Measurements from ENCODE around the gene MCCC2. TPM values are rescaled to one million over a fixed set of nuclear protein-coding genes. Genes with fewer than 3 reads are reported as not detected.

MCCC2 gene
- total and polyA plus RNA-seq, 4 donors = 28.0 to 82.4 (median 61.8) TPM

- no peak for DNase-seq (ENCODE audit: low spot score)
These were observed 34.6 kb downstream of the MCCC2 start for GRCh38 chr5:71621741-71622140.

GRCh38 chr5:71623221-71623794 is 36.2 kb downstream of the MCCC2 start:
- peaks cover 0 to 32% (median 23%) of the 10 kb centered on the region in 4 donors for H3K36me3 ChIP-seq (ENCODE audit: control insufficient read depth in 4 of 4, insufficient read depth in 3 of 4, low read depth in 1 of 4, low read length in 3 of 4)
- H3K27ac ChIP-seq (ENCODE audit: low read depth in 1 of 2, low read length in 2 of 2) = no peak overlapping the region
- H3K9me3 ChIP-seq (ENCODE audit: control insufficient read depth in 4 of 4, low read length in 3 of 4) = no peaks in the 10 kb centered on the region
- no peaks in the 10 kb centered on the region for H3K27me3 ChIP-seq (ENCODE audit: control insufficient read depth in 4 of 4, insufficient read depth in 4 of 4, low read length in 3 of 4)
- no peak overlapping the region for H3K4me3 ChIP-seq (ENCODE audit: low read depth in 1 of 3, low read length in 3 of 3)
- WGBS = 96% methylated on average over 10 of the region's 10 CpGs
- no peak for DNase-seq (ENCODE audit: low spot score)
- no peaks in the 10 kb centered on the region for H3K4me1 ChIP-seq (ENCODE audit: control insufficient read depth in 4 of 4, insufficient read depth in 4 of 4, low read length in 3 of 4)
- H3K9ac ChIP-seq (ENCODE audit: low read depth in 1 of 2, low read length in 2 of 2) = no peak overlapping the region
- TF ChIP-seq FOXA2 (IDR thresholded peaks at IDR 0.05) (no peak), CTCF (IDR thresholded peaks at IDR 0.05; ENCODE audit: low read depth, low read length, missing input control) (no peak), YY1 (IDR thresholded peaks at IDR 0.05) (no peak), ZBTB33 (IDR thresholded peaks at IDR 0.05) (no peak), GABPA (IDR thresholded peaks at IDR 0.05 in 1 of 2, conservative IDR thresholded peaks at IDR 0.05 in 1 of 2) (no peak), JUND (IDR thresholded peaks at IDR 0.05) (no peak), RXRA (IDR thresholded peaks at IDR 0.05) (no peak), MAX (IDR thresholded peaks at IDR 0.05) (no peak)

More at GRCh38 chr5:71621741-71622140, 34.6 kb downstream of the MCCC2 start:
- H3K4me1 ChIP-seq (ENCODE audit: control insufficient read depth in 4 of 4, insufficient read depth in 4 of 4, low read length in 3 of 4) = no peaks in the 10 kb centered on the region
- peaks cover 0 to 38% (median 22%) of the 10 kb centered on the region in 4 donors for H3K36me3 ChIP-seq (ENCODE audit: control insufficient read depth in 4 of 4, insufficient read depth in 3 of 4, low read depth in 1 of 4, low read length in 3 of 4)
- no peaks in the 10 kb centered on the region for H3K9me3 ChIP-seq (ENCODE audit: control insufficient read depth in 4 of 4, low read length in 3 of 4)
- no peak overlapping the region for H3K27ac ChIP-seq (ENCODE audit: low read depth in 1 of 2, low read length in 2 of 2)
- H3K27me3 ChIP-seq (ENCODE audit: control insufficient read depth in 4 of 4, insufficient read depth in 4 of 4, low read length in 3 of 4) = no peaks in the 10 kb centered on the region
- WGBS = 98% methylated on average over 2 of the region's 2 CpGs
- H3K9ac ChIP-seq (ENCODE audit: low read depth in 1 of 2, low read length in 2 of 2) = no peak overlapping the region
- TF ChIP-seq RXRA (IDR thresholded peaks at IDR 0.05) (no peak), REST (IDR thresholded peaks at IDR 0.05) (no peak), TAF1 (conservative IDR thresholded peaks at IDR 0.05) (no peak), HNF4G (IDR thresholded peaks at IDR 0.05) (no peak), ATF3 (IDR thresholded peaks at IDR 0.05) (no peak), YY1 (IDR thresholded peaks at IDR 0.05) (no peak), FOXA1 (IDR thresholded peaks at IDR 0.05) (no peak), FOXA2 (IDR thresholded peaks at IDR 0.05) (no peak), ZBTB33 (IDR thresholded peaks at IDR 0.05) (no peak), RAD21 (IDR thresholded peaks at IDR 0.05) (no peak), GABPA (IDR thresholded peaks at IDR 0.05 in 1 of 2, conservative IDR thresholded peaks at IDR 0.05 in 1 of 2) (no peak), MAX (IDR thresholded peaks at IDR 0.05) (no peak)
- H3K4me3 ChIP-seq (ENCODE audit: low read depth in 1 of 3, low read length in 3 of 3) = no peak overlapping the region
